IMR-90 (cell line): Measurements from ENCODE around the gene TMSB10. TPM values are rescaled to one million over a fixed set of nuclear protein-coding genes. Genes with fewer than 3 reads are reported as not detected.

Source experiments
- ATAC-seq: fragments of 200-7000 bp; cut with Tn5 transposase; 2 replicates; pipeline ENCODE4 v1.9.1; 2020; ENCODE audit warnings: low read depth, mild to moderate bottlenecking, moderate library complexity
- BruUV-seq: library from RNA; stranded (reverse); fragments of 400-500 nt; replicated peaks from 2 replicates; lab custom pipeline; 2021; lab: Mats Ljungman, UMichigan
- CTCF ChIA-PET: fragments of 300-600 bp; formaldehyde crosslinking; extraction: SDS; loops from one replicate; lab custom pipeline; 2021; ENCODE audit warnings: antibody characterized with exemption; lab: Yijun Ruan, JAX
- POLR2A ChIA-PET: fragments of 300-600 bp; sonication (Branson Sonifier 250); formaldehyde crosslinking; loops from one replicate; lab custom pipeline; 2022; ENCODE audit warnings: antibody characterized with exemption; ENCODE audit not compliant: unreplicated experiment; lab: Charles Lee
- DNase-seq: peaks from one replicate; pipeline ENCODE4 v3.0.0; 2013
- H2AFZ ChIP-seq: replicated peaks from 2 replicates; pipeline ENCODE3; 2013; ENCODE audit warnings: low read length, mild to moderate bottlenecking; ENCODE audit not compliant: poor library complexity
- H2AK5ac ChIP-seq: 2 replicates; pipeline ENCODE4 v1.6.1; 2013; ENCODE audit warnings: low read depth, low read length, inconsistent platforms
- H2AK9ac ChIP-seq: replicated peaks from 2 replicates; pipeline ENCODE3; 2013; ENCODE audit warnings: mild to moderate bottlenecking, low read depth, low read length, moderate library complexity; ENCODE audit not compliant: poor library complexity
- H2BK120ac ChIP-seq: 2 replicates; pipeline ENCODE4 v1.6.1; 2013; ENCODE audit warnings: low read depth, low read length, inconsistent platforms
- H2BK15ac ChIP-seq: 3 replicates; pipeline ENCODE4 v1.6.1; 2013; ENCODE audit warnings: low read depth, low read length, inconsistent platforms
- H2BK20ac ChIP-seq: 2 replicates; pipeline ENCODE4 v1.6.1; 2013; ENCODE audit warnings: low read depth, mild to moderate bottlenecking, inconsistent platforms, low read length, moderate library complexity
- H2BK5ac ChIP-seq: 2 replicates; pipeline ENCODE4 v1.6.1; 2013; ENCODE audit warnings: mild to moderate bottlenecking, low read depth, low read length, inconsistent platforms; ENCODE audit not compliant: poor library complexity, severe bottlenecking
- H3K14ac ChIP-seq: replicated peaks from 2 replicates; pipeline ENCODE4 v1.6.1; 2013; ENCODE audit warnings: low read depth, low read length, inconsistent platforms
- H3K18ac ChIP-seq: 2 replicates; pipeline ENCODE4 v1.6.1; 2013; ENCODE audit warnings: low read depth, low read length, control low read depth
- H3K23ac ChIP-seq: 2 replicates; pipeline ENCODE4 v1.6.1; 2013; ENCODE audit warnings: low read depth, low read length, inconsistent platforms
- H3K27ac ChIP-seq: 2 replicates; pipeline ENCODE4 v1.5.1; 2013; ENCODE audit warnings: mild to moderate bottlenecking, control low read depth, low read length; ENCODE audit not compliant: insufficient read depth
- H3K27me3 ChIP-seq: 2 replicates; pipeline ENCODE4 v1.6.1; 2013; ENCODE audit warnings: low read length; ENCODE audit not compliant: control insufficient read depth, insufficient read depth
- H3K36me3 ChIP-seq: 2 replicates; pipeline ENCODE4 v1.6.1; 2013; ENCODE audit warnings: low read length, mixed read lengths; ENCODE audit not compliant: control insufficient read depth, insufficient read depth
- H3K4ac ChIP-seq: 2 replicates; pipeline ENCODE4 v1.6.1; 2013; ENCODE audit warnings: low read depth, low read length, inconsistent platforms
- H3K4me1 ChIP-seq: 2 replicates; pipeline ENCODE4 v1.6.1; 2013; ENCODE audit warnings: low read length, mixed read lengths; ENCODE audit not compliant: control insufficient read depth, insufficient read depth
- H3K4me2 ChIP-seq: 2 replicates; pipeline ENCODE4 v1.6.1; 2013; ENCODE audit warnings: low read depth, mild to moderate bottlenecking, control low read depth, low read length, moderate library complexity
- H3K4me3 ChIP-seq: 2 replicates; pipeline ENCODE4 v1.5.1; 2013; ENCODE audit warnings: low read depth, mild to moderate bottlenecking, control low read depth, low read length, moderate library complexity; ENCODE audit not compliant: insufficient read depth
- H3K56ac ChIP-seq: 2 replicates; pipeline ENCODE4 v1.6.1; 2013; ENCODE audit warnings: low read length, inconsistent platforms; ENCODE audit not compliant: insufficient read depth; ENCODE audit errors: extremely low read depth
- H3K79me1 ChIP-seq, 2 experiments: 2 replicates each; pipeline ENCODE4 v1.6.1; 2013; ENCODE audit warnings: low read length in 2 of 2, inconsistent platforms in 1 of 2, low read depth in 1 of 2
- H3K9ac ChIP-seq: 2 replicates; pipeline ENCODE4 v1.6.1; 2013; ENCODE audit warnings: low read depth, low read length, control low read depth
- H3K9me1 ChIP-seq: 2 replicates; pipeline ENCODE4 v1.6.1; 2013; ENCODE audit warnings: low read length, inconsistent platforms; ENCODE audit not compliant: insufficient read depth
- H3K9me3 ChIP-seq: 2 replicates; pipeline ENCODE4 v1.6.1; 2013; ENCODE audit warnings: low read length; ENCODE audit not compliant: control insufficient read depth, insufficient read depth
- H4K20me1 ChIP-seq: 2 replicates; pipeline ENCODE4 v1.6.1; 2013; ENCODE audit warnings: low read length, inconsistent platforms; ENCODE audit not compliant: insufficient read depth
- H4K5ac ChIP-seq: 2 replicates; pipeline ENCODE4 v1.6.1; 2013; ENCODE audit warnings: mild to moderate bottlenecking, low read depth, low read length, control low read depth
- H4K8ac ChIP-seq, 2 experiments: 2 replicates each; pipeline ENCODE4 v1.6.1; 2013; ENCODE audit warnings: low read depth in 2 of 2, low read length in 2 of 2, control low read depth in 1 of 2, inconsistent platforms in 1 of 2
- H4K91ac ChIP-seq: 2 replicates; pipeline ENCODE4 v1.6.1; 2013; ENCODE audit warnings: low read depth, low read length, inconsistent platforms; ENCODE audit not compliant: insufficient read depth
- BHLHE40 ChIP-seq: fragments of 150-350 bp; IDR thresholded peaks from 2 replicates; pipeline ENCODE4 v1.6.1; 2016; ENCODE audit warnings: mild to moderate bottlenecking, low read depth, low read length
- CEBPB ChIP-seq: IDR thresholded peaks from 2 replicates; pipeline ENCODE4 v1.6.1; 2012; ENCODE audit warnings: low read depth, low read length, improper control_type of control experiment
- CHD1 ChIP-seq: IDR thresholded peaks from 2 replicates; pipeline ENCODE4 v1.6.1; 2012; ENCODE audit warnings: low read depth, low read length, improper control_type of control experiment
- FOS ChIP-seq: fragments of 150-350 bp; IDR thresholded peaks from 2 replicates; pipeline ENCODE4 v1.6.1; 2016; ENCODE audit warnings: low read depth, low read length
- MAFK ChIP-seq: IDR thresholded peaks from 2 replicates; pipeline ENCODE4 v1.6.1; 2012; ENCODE audit warnings: low read depth, low read length, improper control_type of control experiment
- MAZ ChIP-seq: IDR thresholded peaks from 2 replicates; pipeline ENCODE4 v1.6.1; 2012; ENCODE audit warnings: low read depth, mild to moderate bottlenecking, low read length, improper control_type of control experiment, moderate library complexity, borderline replicate concordance
- MXI1 ChIP-seq: IDR thresholded peaks from 2 replicates; pipeline ENCODE4 v1.6.1; 2012; ENCODE audit warnings: low read depth, mild to moderate bottlenecking, low read length, moderate library complexity, borderline replicate concordance
- NFE2L2 ChIP-seq: fragments of 150-350 bp; IDR thresholded peaks from 2 replicates; pipeline ENCODE4 v1.6.1; 2016; ENCODE audit warnings: low read depth, mild to moderate bottlenecking, low read length
- POLR2A ChIP-seq: IDR thresholded peaks from 2 replicates; pipeline ENCODE4 v1.6.1; 2012; ENCODE audit warnings: mild to moderate bottlenecking, low read depth, low read length
- RAD21 ChIP-seq: IDR thresholded peaks from 2 replicates; pipeline ENCODE4 v1.6.1; 2012; ENCODE audit warnings: low read length, improper control_type of control experiment
- RCOR1 ChIP-seq: IDR thresholded peaks from 2 replicates; pipeline ENCODE4 v1.6.1; 2012; ENCODE audit warnings: mild to moderate bottlenecking, low read length, improper control_type of control experiment; ENCODE audit not compliant: insufficient replicate concordance
- RFX5 ChIP-seq: IDR thresholded peaks from 2 replicates; pipeline ENCODE4 v1.8.0; 2012; ENCODE audit warnings: low read depth, mild to moderate bottlenecking, low read length, moderate library complexity
- SMC3 ChIP-seq: fragments of 150-350 bp; IDR thresholded peaks from 2 replicates; pipeline ENCODE4 v1.6.1; 2016; ENCODE audit warnings: low read depth, mild to moderate bottlenecking, antibody characterized with exemption, low read length, moderate library complexity
- WGBS, 2 experiments: methylation state at CpG; one replicate each; pipeline versions ENCODE4 v1.1.5 to v1.1.7; 2013; ENCODE audit warnings: missing lambda C conversion rate in 2 of 2; ENCODE audit not compliant: insufficient read length in 1 of 2; ENCODE audit errors: extremely low coverage in 2 of 2; 5-methylcytosine and 5-hydroxymethylcytosine counted together
- dilution Hi-C: fragments of 300-500 bp; cut with HindIII; formaldehyde crosslinking; loops from one replicate; pipeline ENCODE4 v1.14.3; 2018; ENCODE audit warnings: low sequenced_read_pairs; ENCODE audit not compliant: unreplicated experiment
- in situ Hi-C: fragments of 300-500 bp; cut with MboI; formaldehyde crosslinking; loops from 3 replicates; pipeline ENCODE4 v1.14.3; 2019; ENCODE audit warnings: low sequenced_read_pairs, inconsistent platforms, mixed read lengths
- intact Hi-C: fragments of 100-400 bp; cut with micrococcal nuclease; formaldehyde crosslinking; loops from 2 replicates; pipeline ENCODE4 v1.10.0; 2022
- polyA plus RNA-seq, 3 experiments: library from polyadenylated mRNA; depleted of rRNA; stranded (reverse); fragments of >200 nt; gene quantifications; 2 replicates each; pipeline ENCODE4 v1.2.3, GENCODE V29; 2012; ENCODE audit warnings: low replicate concordance in 1 of 3
- total RNA-seq: library from RNA; depleted of rRNA; stranded (reverse); fragments of >200 nt; gene quantifications from 2 replicates; pipeline ENCODE4 v1.2.3, GENCODE V29; 2012
- TF ChIP-seq, protein P1 (sequence below): conservative IDR thresholded peaks from 2 replicates; pipeline ENCODE4 v1.5.1; 2012; ENCODE audit warnings: mild to moderate bottlenecking, low read depth, low read length, improper control_type of control experiment
- TF ChIP-seq, protein P2 (sequence below): fragments of 150-350 bp; IDR thresholded peaks from 2 replicates; pipeline ENCODE4 v1.6.1; 2016; ENCODE audit warnings: low read depth, mild to moderate bottlenecking, low read length, moderate library complexity, borderline replicate concordance
- TF ChIP-seq, protein P3 (sequence below): fragments of 150-350 bp; IDR thresholded peaks from 2 replicates; pipeline ENCODE4 v1.6.1; 2017; ENCODE audit warnings: mild to moderate bottlenecking, antibody characterized with exemption, low read length, low read depth

Gene TMSB10
- total and polyA plus RNA-seq, 2 of the 4 experiments (the other 2 are of a cell fraction) = 3,620 to 5,527 TPM

DNA sequence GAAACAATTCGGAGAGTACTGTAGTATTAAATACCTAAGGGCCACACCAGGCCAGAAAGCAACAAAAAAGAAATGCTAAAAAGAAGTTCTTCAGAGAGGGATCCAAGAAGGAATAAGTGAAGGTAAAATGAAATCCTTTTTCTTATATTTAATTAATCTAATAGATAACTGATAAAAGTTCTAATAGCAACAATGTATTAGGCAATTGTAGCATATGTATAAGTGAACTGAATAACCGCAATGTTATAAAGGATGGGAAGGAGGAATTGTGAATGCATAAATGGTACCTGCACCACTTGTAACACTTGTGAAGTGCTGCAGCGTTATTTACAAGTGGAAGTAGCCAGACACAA, 21.8 kb downstream of the TMSB10 start:
- no peak for DNase-seq
- CTCF ChIA-PET = interaction anchor here (0.6 to 2.2 kb wide), 2 partner anchors 60 to 139 kb away, joined by 4 to 6 read pairs; no protein-coding TSS in a partner anchor
- POLR2A ChIA-PET = no interaction called here

More for the DNA sequence above, 21.8 kb downstream of the TMSB10 start:
- H3K36me3 ChIP-seq = no peaks in the 10 kb centered on the region
- BruUV-seq = no TSS peak
- H4K91ac ChIP-seq = peak overlapping the region; percentile 49; the same call in 1 of the 2 replicates
- H3K9me1 ChIP-seq = no peaks in the 10 kb centered on the region
- H3K23ac ChIP-seq = peak overlapping the region; percentile 52; the same call in 1 of the 2 replicates
- no peak overlapping the region for H2BK15ac ChIP-seq
- H3K56ac ChIP-seq = no peak overlapping the region
- no peaks in the 10 kb centered on the region for H4K20me1 ChIP-seq
- no peak overlapping the region; the same call in 1 of the 2 replicates for H3K9ac ChIP-seq
- H3K27ac ChIP-seq = no peak overlapping the region
- no peak overlapping the region for H2AK5ac ChIP-seq
- H2AFZ ChIP-seq = no peak overlapping the region
- no peak overlapping the region for H3K18ac ChIP-seq
- dilution Hi-C loops (no loop called here), in situ Hi-C loops (loop anchor here (10.0 kb wide), 1 partner anchor 432 kb away; no protein-coding TSS in a partner anchor), intact Hi-C loops (loop anchor here (1.0 to 5.0 kb wide), 8 partner anchors 44 to 432 kb away; partner anchors contain the start of gene KCMF1)
- H3K9me3 ChIP-seq = no peaks in the 10 kb centered on the region
- H3K79me1 ChIP-seq = peaks cover 0 to 4% of the 10 kb centered on the region in 2 experiments; a peak in 2 of 4 replicates
- H3K27me3 ChIP-seq = no peaks in the 10 kb centered on the region
- TF ChIP-seq, protein P1, sequence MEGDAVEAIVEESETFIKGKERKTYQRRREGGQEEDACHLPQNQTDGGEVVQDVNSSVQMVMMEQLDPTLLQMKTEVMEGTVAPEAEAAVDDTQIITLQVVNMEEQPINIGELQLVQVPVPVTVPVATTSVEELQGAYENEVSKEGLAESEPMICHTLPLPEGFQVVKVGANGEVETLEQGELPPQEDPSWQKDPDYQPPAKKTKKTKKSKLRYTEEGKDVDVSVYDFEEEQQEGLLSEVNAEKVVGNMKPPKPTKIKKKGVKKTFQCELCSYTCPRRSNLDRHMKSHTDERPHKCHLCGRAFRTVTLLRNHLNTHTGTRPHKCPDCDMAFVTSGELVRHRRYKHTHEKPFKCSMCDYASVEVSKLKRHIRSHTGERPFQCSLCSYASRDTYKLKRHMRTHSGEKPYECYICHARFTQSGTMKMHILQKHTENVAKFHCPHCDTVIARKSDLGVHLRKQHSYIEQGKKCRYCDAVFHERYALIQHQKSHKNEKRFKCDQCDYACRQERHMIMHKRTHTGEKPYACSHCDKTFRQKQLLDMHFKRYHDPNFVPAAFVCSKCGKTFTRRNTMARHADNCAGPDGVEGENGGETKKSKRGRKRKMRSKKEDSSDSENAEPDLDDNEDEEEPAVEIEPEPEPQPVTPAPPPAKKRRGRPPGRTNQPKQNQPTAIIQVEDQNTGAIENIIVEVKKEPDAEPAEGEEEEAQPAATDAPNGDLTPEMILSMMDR = no peak
- TF ChIP-seq NFE2L2 = no peak
- no peak for TF ChIP-seq CEBPB
- TF ChIP-seq, protein P2, sequence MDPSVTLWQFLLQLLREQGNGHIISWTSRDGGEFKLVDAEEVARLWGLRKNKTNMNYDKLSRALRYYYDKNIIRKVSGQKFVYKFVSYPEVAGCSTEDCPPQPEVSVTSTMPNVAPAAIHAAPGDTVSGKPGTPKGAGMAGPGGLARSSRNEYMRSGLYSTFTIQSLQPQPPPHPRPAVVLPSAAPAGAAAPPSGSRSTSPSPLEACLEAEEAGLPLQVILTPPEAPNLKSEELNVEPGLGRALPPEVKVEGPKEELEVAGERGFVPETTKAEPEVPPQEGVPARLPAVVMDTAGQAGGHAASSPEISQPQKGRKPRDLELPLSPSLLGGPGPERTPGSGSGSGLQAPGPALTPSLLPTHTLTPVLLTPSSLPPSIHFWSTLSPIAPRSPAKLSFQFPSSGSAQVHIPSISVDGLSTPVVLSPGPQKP = no peak
- TF ChIP-seq RFX5 = no peak
- TF ChIP-seq SMC3 = no peak
- TF ChIP-seq MAFK = no peak
- no peak for TF ChIP-seq BHLHE40
- TF ChIP-seq CHD1 = no peak
- no peak for TF ChIP-seq RAD21
- TF ChIP-seq RCOR1 = no peak
- TF ChIP-seq MAZ = no peak
- TF ChIP-seq POLR2A = no peak
- TF ChIP-seq MXI1 = no peak
- TF ChIP-seq FOS = no peak
- TF ChIP-seq, protein P3, sequence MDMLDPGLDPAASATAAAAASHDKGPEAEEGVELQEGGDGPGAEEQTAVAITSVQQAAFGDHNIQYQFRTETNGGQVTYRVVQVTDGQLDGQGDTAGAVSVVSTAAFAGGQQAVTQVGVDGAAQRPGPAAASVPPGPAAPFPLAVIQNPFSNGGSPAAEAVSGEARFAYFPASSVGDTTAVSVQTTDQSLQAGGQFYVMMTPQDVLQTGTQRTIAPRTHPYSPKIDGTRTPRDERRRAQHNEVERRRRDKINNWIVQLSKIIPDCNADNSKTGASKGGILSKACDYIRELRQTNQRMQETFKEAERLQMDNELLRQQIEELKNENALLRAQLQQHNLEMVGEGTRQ = no peak
- H2BK20ac ChIP-seq = peak overlapping the region; percentile 78; the same call in 1 of the 2 replicates
- H4K8ac ChIP-seq = peak overlapping the region in 1 of 2 experiments; percentile 62; a peak in 1 of 4 replicates
- H3K4me3 ChIP-seq = no peak overlapping the region
- H3K14ac ChIP-seq = peak overlapping the region; percentile 80
- no peak overlapping the region for H3K4me2 ChIP-seq
- no peak overlapping the region; the same call in 1 of the 2 replicates for H4K5ac ChIP-seq
- 0 out of 2 replicates have a peak overlapping the region, but pooled peaks have one; percentile 8 for H3K4ac ChIP-seq
- peaks cover 6% of the 10 kb centered on the region; the same call in 1 of the 2 replicates for H3K4me1 ChIP-seq
- peak overlapping the region; percentile 38 for H2BK5ac ChIP-seq
- no peak overlapping the region for H2AK9ac ChIP-seq
- no CpG with 5 or more reads among the region's 3 CpGs for WGBS, 2 experiments
- no peak for ATAC-seq
- peak overlapping the region; percentile 23; the same call in 1 of the 2 replicates for H2BK120ac ChIP-seq
